OCI-LY3 (cell line): Measurements from ENCODE around the gene BBX.
A peak's percentile ranks its signal among the peaks of the same experiment; 100 is the strongest.

Source experiments
- H2AFZ ChIP-seq: fragments of 200-600, 300-600 bp; shearing (Covaris generic); 2 replicates; pipeline ENCODE4 v1.6.0; 2014; ENCODE audit warnings: antibody characterized with exemption, low read depth, low read length
- H3K27ac ChIP-seq: fragments of 200-600, 300-600 bp; sonication (generic); 2 replicates; pipeline ENCODE4 v1.5.1; 2014; ENCODE audit warnings: mild to moderate bottlenecking, low read length, moderate library complexity, mixed read lengths
- H3K27me3 ChIP-seq: fragments of 200-600, 300-600 bp; sonication (generic); 2 replicates; pipeline ENCODE4 v1.6.1; 2014; ENCODE audit warnings: low read depth, low read length, mixed read lengths
- H3K36me3 ChIP-seq: fragments of 200-600, 300-600 bp; sonication (generic); replicated peaks from 2 replicates; pipeline ENCODE3; 2014; ENCODE audit warnings: low read depth, low read length, mixed read lengths
- H3K4me1 ChIP-seq: fragments of 300-600, 200-600 bp; sonication (generic); 2 replicates; pipeline ENCODE4 v1.6.1; 2014; ENCODE audit warnings: low read length, mixed read lengths
- H3K4me2 ChIP-seq: fragments of 200-600, 300-600 bp; sonication (generic); 2 replicates; pipeline ENCODE4 v1.6.1; 2014; ENCODE audit warnings: low read length, mixed read lengths
- H3K4me3 ChIP-seq: fragments of 300-600, 200-600 bp; sonication (generic); 2 replicates; pipeline ENCODE4 v1.5.1; 2014; ENCODE audit warnings: antibody characterized with exemption, mild to moderate bottlenecking, low read length, moderate library complexity
- H3K79me2 ChIP-seq: fragments of 300-600, 200-600 bp; shearing (Covaris generic); 2 replicates; pipeline ENCODE4 v1.6.1; 2014; ENCODE audit warnings: mild to moderate bottlenecking, low read length, mixed read lengths
- H3K9ac ChIP-seq: fragments of 300-600, 200-600 bp; shearing (Covaris generic); 2 replicates; pipeline ENCODE4 v1.6.0; 2014; ENCODE audit warnings: mild to moderate bottlenecking, low read length, moderate library complexity
- H3K9me3 ChIP-seq: fragments of 200-600, 300-600 bp; shearing (Covaris generic); 2 replicates; pipeline ENCODE4 v1.6.1; 2014; ENCODE audit warnings: low read length, mixed read lengths; ENCODE audit not compliant: insufficient read depth
- H4K20me1 ChIP-seq: fragments of 200-600, 300-600 bp; sonication (generic); 2 replicates; pipeline ENCODE4 v1.6.1; 2016; ENCODE audit warnings: low read length, mixed read lengths; ENCODE audit not compliant: insufficient read depth
- EZH2phosphoT487 ChIP-seq: fragments of 200-600 bp; shearing (Covaris generic); IDR thresholded peaks from 2 replicates; pipeline ENCODE4 v1.6.1; 2018; ENCODE audit warnings: antibody characterized with exemption, mixed run types, low read depth
- TF ChIP-seq, protein P1 (sequence below): fragments of 200-600, 300-600 bp; sonication (generic); IDR thresholded peaks from 2 replicates; pipeline ENCODE4 v1.5.1; 2014; ENCODE audit warnings: antibody characterized with exemption, low read length, low read depth

The BBX gene

DNA sequence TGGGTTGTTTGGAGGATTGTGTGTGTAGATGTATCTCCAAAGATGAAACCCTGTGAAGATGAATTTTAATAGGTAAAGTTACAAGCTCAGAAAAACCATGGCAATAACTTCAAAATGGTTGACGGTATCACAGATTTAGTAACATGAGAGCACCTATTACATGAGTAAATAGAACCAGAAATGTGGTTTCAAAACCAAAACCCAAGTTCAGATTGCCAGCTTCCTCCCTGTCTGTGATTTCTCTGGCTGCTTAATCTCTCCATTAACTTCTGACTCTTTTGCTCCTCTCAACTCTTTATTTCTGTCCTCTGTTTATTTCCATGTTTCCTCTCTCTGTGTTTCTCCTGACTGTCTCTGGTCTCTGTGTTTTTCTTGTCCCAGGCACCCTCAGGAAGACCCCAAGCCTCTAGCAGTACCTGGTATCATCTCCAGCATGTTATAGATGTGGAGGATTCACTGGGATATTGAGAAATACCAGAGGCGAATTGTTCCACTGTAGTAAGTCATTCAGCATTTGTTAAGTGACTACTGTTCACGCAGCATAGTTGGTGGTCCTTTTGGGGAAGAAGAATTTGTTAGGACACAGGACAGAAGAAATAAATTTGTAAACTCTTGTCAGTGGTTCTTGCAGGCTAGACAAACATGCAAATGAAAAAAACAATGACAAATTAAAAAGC lies 138.8 kb downstream of the BBX start:
- peaks cover 20% of the 10 kb centered on the region for H3K4me1 ChIP-seq
- H3K79me2 ChIP-seq: no peaks in the 10 kb centered on the region
- H2AFZ ChIP-seq: no peak overlapping the region
- TF ChIP-seq, protein P1, sequence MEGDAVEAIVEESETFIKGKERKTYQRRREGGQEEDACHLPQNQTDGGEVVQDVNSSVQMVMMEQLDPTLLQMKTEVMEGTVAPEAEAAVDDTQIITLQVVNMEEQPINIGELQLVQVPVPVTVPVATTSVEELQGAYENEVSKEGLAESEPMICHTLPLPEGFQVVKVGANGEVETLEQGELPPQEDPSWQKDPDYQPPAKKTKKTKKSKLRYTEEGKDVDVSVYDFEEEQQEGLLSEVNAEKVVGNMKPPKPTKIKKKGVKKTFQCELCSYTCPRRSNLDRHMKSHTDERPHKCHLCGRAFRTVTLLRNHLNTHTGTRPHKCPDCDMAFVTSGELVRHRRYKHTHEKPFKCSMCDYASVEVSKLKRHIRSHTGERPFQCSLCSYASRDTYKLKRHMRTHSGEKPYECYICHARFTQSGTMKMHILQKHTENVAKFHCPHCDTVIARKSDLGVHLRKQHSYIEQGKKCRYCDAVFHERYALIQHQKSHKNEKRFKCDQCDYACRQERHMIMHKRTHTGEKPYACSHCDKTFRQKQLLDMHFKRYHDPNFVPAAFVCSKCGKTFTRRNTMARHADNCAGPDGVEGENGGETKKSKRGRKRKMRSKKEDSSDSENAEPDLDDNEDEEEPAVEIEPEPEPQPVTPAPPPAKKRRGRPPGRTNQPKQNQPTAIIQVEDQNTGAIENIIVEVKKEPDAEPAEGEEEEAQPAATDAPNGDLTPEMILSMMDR: no peak
- no peak for TF ChIP-seq EZH2phosphoT487
- no peaks in the 10 kb centered on the region for H3K36me3 ChIP-seq
- 0 out of 2 replicates have a peak, but pooled peaks cover 7% of the 10 kb centered on the region for H4K20me1 ChIP-seq
- no peaks in the 10 kb centered on the region for H3K9me3 ChIP-seq
- peak overlapping the region; percentile 27; the same call in 1 of the 2 replicates for H3K4me3 ChIP-seq
- no peak overlapping the region for H3K27ac ChIP-seq
- no peak overlapping the region for H3K9ac ChIP-seq
- H3K27me3 ChIP-seq: no peaks in the 10 kb centered on the region
- H3K4me2 ChIP-seq: peak overlapping the region; percentile 57

DNA sequence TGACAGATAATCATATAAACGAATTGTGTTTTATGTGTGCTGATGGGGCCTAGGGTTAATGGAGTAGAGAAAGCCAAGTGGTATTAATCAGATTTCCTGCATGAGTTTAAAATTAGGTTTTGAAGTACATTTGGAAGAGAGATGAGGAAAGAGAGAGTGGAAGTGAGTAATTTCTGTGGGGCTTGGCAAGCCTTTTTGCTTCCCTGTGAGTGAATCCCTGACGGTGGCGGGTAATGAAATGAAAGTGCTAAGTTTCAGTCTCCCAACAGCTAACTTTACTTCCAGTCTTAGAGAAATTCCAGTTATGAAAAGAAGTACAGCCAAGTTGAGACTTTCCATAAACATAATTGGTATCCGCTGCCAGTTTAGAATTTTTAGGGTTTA lies 139.4 kb downstream of the BBX start:
- Histone ChIP-seq H2AFZ (no peak overlapping the region), H3K4me2 (peak overlapping the region; percentile 57), H3K79me2 (no peaks in the 10 kb centered on the region), H3K36me3 (no peaks in the 10 kb centered on the region), H4K20me1 (0 out of 2 replicates have a peak, but pooled peaks cover 7% of the 10 kb centered on the region), H3K4me1 (peaks cover 20% of the 10 kb centered on the region), H3K4me3 (peak overlapping the region; percentile 27; the same call in 1 of the 2 replicates), H3K9ac (no peak overlapping the region), H3K27ac (no peak overlapping the region), H3K9me3 (no peaks in the 10 kb centered on the region), H3K27me3 (no peaks in the 10 kb centered on the region)
- TF ChIP-seq EZH2phosphoT487: no peak
- TF ChIP-seq, protein P1: no peak

DNA sequence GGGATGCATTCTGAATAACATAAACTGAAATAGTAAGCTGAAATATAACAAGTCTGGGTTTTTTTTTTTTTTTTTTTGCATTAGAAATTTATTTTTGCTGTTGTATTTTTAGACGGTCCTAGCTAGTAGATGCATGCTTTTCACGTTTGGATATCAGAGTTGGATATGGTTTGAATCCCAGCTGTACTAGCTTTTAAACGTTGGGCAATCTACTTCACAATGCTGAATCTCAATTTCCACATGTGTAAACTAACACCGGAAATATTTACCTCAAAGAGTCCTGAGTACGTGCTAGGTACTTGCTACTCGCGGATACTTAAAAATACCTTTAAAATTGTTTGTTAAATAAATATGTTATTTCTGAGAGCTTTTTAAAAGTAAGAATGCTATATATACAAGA lies 139.8 kb downstream of the BBX start:
- Histone ChIP-seq H2AFZ (no peak overlapping the region), H3K4me2 (no peak overlapping the region), H3K9me3 (no peaks in the 10 kb centered on the region), H3K9ac (no peak overlapping the region), H3K4me3 (no peak overlapping the region), H3K4me1 (peaks cover 20% of the 10 kb centered on the region), H3K27me3 (no peaks in the 10 kb centered on the region), H3K79me2 (no peaks in the 10 kb centered on the region), H3K27ac (no peak overlapping the region), H4K20me1 (0 out of 2 replicates have a peak, but pooled peaks cover 7% of the 10 kb centered on the region), H3K36me3 (no peaks in the 10 kb centered on the region)
- TF ChIP-seq EZH2phosphoT487: no peak
- TF ChIP-seq, protein P1: no peak

DNA sequence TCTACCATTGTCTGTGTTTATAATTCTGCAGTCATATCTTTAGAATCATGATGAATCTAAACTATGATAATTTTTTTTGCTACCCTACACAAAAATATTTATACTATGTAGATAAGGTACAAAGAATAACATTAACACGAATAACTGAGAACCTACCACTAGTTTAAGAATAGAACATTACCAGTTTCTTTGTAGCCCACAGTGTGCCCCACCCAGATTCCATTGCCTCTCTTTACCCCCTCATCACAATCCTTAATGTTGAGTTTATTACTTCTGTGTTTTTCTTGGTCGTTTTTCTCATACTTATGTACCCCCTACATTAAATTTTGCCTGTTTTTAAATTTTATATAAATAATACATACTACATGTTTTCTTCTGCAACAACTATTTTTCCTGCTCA lies 140.5 kb downstream of the BBX start:
- no peak for TF ChIP-seq EZH2phosphoT487
- H2AFZ ChIP-seq: no peak overlapping the region
- H3K4me3 ChIP-seq: no peak overlapping the region
- H3K27me3 ChIP-seq: no peaks in the 10 kb centered on the region
- H3K4me1 ChIP-seq: peaks cover 20% of the 10 kb centered on the region
- H3K9ac ChIP-seq: no peak overlapping the region
- H3K9me3 ChIP-seq: no peaks in the 10 kb centered on the region
- H3K4me2 ChIP-seq: no peak overlapping the region
- H3K36me3 ChIP-seq: no peaks in the 10 kb centered on the region
- H3K27ac ChIP-seq: no peak overlapping the region
- H3K79me2 ChIP-seq: no peaks in the 10 kb centered on the region
- 0 out of 2 replicates have a peak, but pooled peaks cover 7% of the 10 kb centered on the region for H4K20me1 ChIP-seq
